AG04450 (cell line): ENCODE data around the gene NPR1. TPM values are rescaled to one million over a fixed set of nuclear protein-coding genes. Genes with fewer than 3 reads are reported as not detected.

Experiments
- CTCF ChIA-PET: fragments of 300-600, 350-600 bp; formaldehyde crosslinking; extraction: SDS; loops from one replicate; lab custom pipeline; 2022; ENCODE audit warnings: antibody characterized with exemption, inconsistent platforms; lab: Charles Lee
- POLR2A ChIA-PET: fragments of 350-600 bp; formaldehyde crosslinking; extraction: SDS; loops from one replicate; lab custom pipeline; 2021; ENCODE audit warnings: antibody characterized with exemption, inconsistent platforms; lab: Yijun Ruan, JAX
- DNase-seq: peaks from one replicate; pipeline ENCODE4 v3.0.0-alpha.2; 2011; ENCODE audit warnings: low read depth, low spot score
- H3K27ac ChIP-seq: one replicate; pipeline ENCODE4 v1.5.1; 2012; ENCODE audit warnings: low read depth, low read length, control low read depth
- H3K27me3 ChIP-seq: one replicate; pipeline ENCODE4 v1.6.0; 2012; ENCODE audit warnings: low read length; ENCODE audit not compliant: control insufficient read depth, insufficient read depth
- H3K4me3 ChIP-seq: 2 replicates; pipeline ENCODE4 v1.5.1; 2011; ENCODE audit warnings: mild to moderate bottlenecking, low read depth, low read length, control low read depth
- H3K9me3 ChIP-seq: 2 replicates; pipeline ENCODE4 v1.5.1; 2012; ENCODE audit warnings: low read length; ENCODE audit not compliant: control insufficient read depth, insufficient read depth
- CTCF ChIP-seq: IDR thresholded peaks from 2 replicates; pipeline ENCODE4 v1.5.1; 2011; ENCODE audit warnings: low read depth, low read length, control low read depth, inconsistent platforms
- polyA plus RNA-seq: library from polyadenylated mRNA; depleted of rRNA; stranded (reverse); fragments of >200 nt; gene quantifications from 2 replicates; pipeline ENCODE4 v1.2.3, GENCODE V29; 2011

The NPR1 gene
- polyA plus RNA-seq, 1 experiment: 0.02 TPM

DNA sequence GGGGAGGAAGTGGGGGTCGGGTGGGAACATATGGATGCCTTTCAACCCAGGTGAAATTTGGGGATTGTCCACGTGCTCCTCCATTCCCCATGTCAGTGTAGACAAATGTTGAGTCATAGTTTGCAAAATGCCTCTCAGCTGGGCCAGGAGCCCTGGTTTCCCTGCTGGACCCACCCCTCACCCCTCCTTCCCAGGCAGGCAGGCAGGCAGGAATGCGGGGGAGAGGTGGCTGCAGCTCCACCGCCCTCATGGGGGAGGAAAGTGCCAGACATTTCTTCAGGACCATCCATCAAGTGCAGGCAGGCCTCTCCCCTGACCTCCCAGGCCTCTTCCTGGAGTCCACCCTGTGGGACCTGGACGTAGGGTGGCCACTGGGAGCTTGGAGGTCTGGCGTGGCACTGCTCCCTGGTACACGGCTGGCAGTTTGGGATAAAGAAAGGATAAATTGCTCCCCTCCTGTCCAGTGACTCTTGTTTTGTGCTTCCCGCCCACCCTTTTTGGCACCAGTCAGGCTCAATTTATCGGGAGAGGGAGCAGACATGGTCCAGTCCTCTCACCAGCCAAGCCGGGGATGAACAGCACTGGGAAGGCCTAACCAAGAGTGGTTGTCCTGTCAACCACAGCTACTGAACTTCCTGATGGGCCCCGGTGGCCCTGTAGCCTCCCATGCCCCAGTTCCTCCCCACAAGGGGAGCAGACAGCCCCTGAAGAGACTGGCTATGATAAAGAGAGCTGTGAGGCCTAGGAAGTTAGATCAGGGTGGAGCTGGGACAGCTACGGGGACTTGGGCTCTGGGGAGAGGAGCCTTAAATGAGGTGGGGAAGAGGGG is 18.9 kb downstream of the NPR1 start:
- CTCF ChIA-PET: no interaction called here

DNA sequence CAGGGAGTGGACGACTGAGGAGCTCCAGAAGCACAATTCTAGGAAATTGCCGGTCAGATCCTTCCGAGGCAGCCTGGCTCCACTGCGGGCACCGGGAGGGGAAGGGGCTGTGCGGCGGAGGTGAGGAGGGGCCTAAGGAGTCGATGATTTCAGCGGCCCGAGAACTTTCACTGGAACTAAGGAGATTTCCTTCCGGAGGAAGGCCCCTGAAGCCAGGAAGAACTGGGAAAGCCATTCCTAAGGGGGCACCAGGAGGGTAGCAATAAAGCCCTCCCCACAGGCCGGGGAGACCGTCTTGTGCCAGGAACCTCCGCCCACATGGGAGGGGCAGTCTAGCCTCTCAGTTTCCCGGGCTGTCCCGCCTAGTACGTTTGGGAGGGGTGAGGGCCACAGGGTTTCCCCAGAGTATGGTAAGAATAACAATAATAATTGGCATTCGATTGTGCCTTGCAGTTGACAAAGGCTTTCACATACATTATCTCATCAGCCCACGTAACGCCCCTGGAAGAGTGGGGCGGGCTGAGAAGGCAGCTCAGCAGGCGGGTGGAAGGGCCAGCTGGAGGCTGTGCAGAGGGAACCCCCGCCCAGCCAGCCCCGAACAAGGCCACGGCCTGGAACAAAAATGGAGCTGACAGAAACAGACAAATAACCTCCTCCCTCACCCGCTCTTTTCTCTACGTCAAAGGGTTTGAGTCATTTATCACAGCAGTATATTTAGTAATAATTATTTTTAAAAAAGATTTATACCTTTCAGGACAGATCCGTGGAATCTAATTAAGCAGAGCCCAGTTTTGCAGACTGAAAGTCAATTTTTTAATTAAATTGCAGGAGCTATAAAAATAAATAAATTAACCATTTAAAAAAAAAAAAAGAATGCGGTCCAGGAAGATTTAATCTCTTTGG is 19.8 kb downstream of the NPR1 start:
- DNase-seq: no peak
- ChIA-PET POLR2A (no interaction called here), CTCF (interaction anchor here (1.3 kb wide), 1 partner anchor 21 kb away, joined by 3 read pairs; no protein-coding TSS in a partner anchor)
- TF ChIP-seq CTCF: no peak
- peak overlapping the region; percentile 11 for H3K27ac ChIP-seq
- no peaks in the 10 kb centered on the region; the same call in 1 of the 2 replicates for H3K9me3 ChIP-seq
- no peak overlapping the region for H3K4me3 ChIP-seq
- H3K27me3 ChIP-seq: peaks cover under 1% of the 10 kb centered on the region

More for the DNA sequence above, 18.9 kb downstream of the NPR1 start:
- H3K4me3 ChIP-seq: no peak overlapping the region
- no peak for TF ChIP-seq CTCF
- POLR2A ChIA-PET: no interaction called here
- peak overlapping the region; percentile 11 for H3K27ac ChIP-seq
- peaks cover 5% of the 10 kb centered on the region for H3K27me3 ChIP-seq
- no peak for DNase-seq
- no peaks in the 10 kb centered on the region; the same call in 1 of the 2 replicates for H3K9me3 ChIP-seq

DNA sequence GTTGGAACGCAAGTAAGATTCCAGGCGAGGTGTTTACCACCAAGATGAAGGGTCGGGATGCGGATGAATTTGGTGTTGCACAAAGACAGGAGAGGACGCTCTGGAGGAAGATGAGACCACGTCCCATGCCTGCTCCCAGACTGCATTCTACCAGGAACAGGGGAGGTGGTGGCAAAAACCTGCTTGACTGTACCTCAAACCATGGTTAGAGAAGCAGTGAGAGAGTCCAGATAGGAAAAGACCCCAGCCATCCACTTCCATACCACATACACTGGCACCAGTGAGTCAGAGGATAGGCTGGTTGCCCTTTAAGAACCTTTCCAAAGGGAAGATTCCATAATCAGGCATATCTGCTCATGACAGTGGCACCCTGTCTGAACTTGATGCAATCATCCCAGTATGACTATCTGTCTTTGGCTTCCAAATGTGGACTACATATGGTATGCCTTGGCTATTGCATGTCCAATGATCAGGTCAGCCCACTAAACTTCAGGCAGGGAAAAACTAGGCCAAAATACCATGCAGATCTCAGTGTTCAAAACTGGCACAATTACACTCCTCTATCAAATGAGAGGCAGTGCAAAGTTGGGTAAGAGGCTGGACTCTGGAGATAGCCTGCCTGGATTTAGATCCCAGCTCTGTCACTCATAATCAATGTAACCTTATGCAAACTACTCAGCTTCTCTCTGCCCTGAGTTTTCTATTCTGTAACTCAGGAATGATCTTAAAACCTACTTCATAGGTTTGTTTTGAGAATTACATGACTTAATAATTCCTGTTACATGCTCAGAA is 20.6 kb downstream of the NPR1 start:
- no peak overlapping the region for H3K27ac ChIP-seq
- no peaks in the 10 kb centered on the region for H3K27me3 ChIP-seq
- no peaks in the 10 kb centered on the region; the same call in 1 of the 2 replicates for H3K9me3 ChIP-seq
- no peak overlapping the region for H3K4me3 ChIP-seq
- POLR2A ChIA-PET: no interaction called here
- DNase-seq: no peak
- CTCF ChIA-PET: interaction anchor here (1.3 kb wide), 1 partner anchor 22 kb away, joined by 3 read pairs; no protein-coding TSS in a partner anchor
- TF ChIP-seq CTCF: no peak

- CTCF ChIA-PET: interaction anchor here (1.3 kb wide), 1 partner anchor 22 kb away, joined by 3 read pairs; no protein-coding TSS in a partner anchor
- H3K27ac ChIP-seq: no peak overlapping the region
- POLR2A ChIA-PET: no interaction called here
- H3K4me3 ChIP-seq: no peak overlapping the region
- no peaks in the 10 kb centered on the region for H3K27me3 ChIP-seq
- H3K9me3 ChIP-seq: no peaks in the 10 kb centered on the region; the same call in 1 of the 2 replicates
- DNase-seq: no peak
- no peak for TF ChIP-seq CTCF
Measured at GRCh38 chr1:153699768-153700167, 21.3 kb downstream of the NPR1 start.
